H1 (cell line): ENCODE results near the gene HIPK3. TPM values are rescaled to one million over a fixed set of nuclear protein-coding genes. Genes with fewer than 3 reads are reported as not detected.

Experiments
- CBX5 ChIP-seq: fragments of 300-800, 300-1000 bp; sonication (generic); IDR thresholded peaks from 2 replicates; pipeline ENCODE4 v1.7.1; 2016; ENCODE audit warnings: antibody characterized with exemption, low read length, low read depth
- CREB1 ChIP-seq: IDR thresholded peaks from 2 replicates; pipeline ENCODE4 v1.6.1; 2012; ENCODE audit warnings: inconsistent platforms
- CTBP2 ChIP-seq: IDR thresholded peaks from 2 replicates; pipeline ENCODE4 v1.7.0; 2011; ENCODE audit warnings: borderline replicate concordance, mild to moderate bottlenecking, moderate library complexity, mixed read lengths, low read length; ENCODE audit not compliant: insufficient read depth, insufficient read length
- GTF2F1 ChIP-seq: IDR thresholded peaks from 2 replicates; pipeline ENCODE4 v1.6.1; 2012; ENCODE audit warnings: low read depth, low read length, improper control_type of control experiment, borderline replicate concordance
- SP1 ChIP-seq: IDR thresholded peaks from 2 replicates; pipeline ENCODE4 v1.6.1; 2011; ENCODE audit warnings: low read depth, low read length
- SP2 ChIP-seq: IDR thresholded peaks from 2 replicates; pipeline ENCODE4 v1.6.1; 2012; ENCODE audit warnings: mild to moderate bottlenecking, low read length, inconsistent platforms
- TBP ChIP-seq: IDR thresholded peaks from 2 replicates; pipeline ENCODE4 v1.6.1; 2011; ENCODE audit warnings: low read depth, low read length, improper control_type of control experiment
- polyA plus RNA-seq, 7 experiments: library from polyadenylated mRNA; depleted of rRNA in 3 of 7; stranded (reverse) in 5 of 7; unstranded in 2 of 7; fragments of >200 nt in 5 of 7; fragments of 200-250 nt in 2 of 7; gene quantifications; 1 replicate in 5 of 7; 2 replicates in 1 of 7; 4 replicates in 1 of 7; pipeline versions ENCODE4 v1.2.1 to v1.2.3, GENCODE V29; 2011 to 2013; ENCODE audit warnings: missing spikeins in 2 of 7, mixed read lengths in 2 of 7
- total RNA-seq: library from RNA; stranded (reverse); fragmentation: NEBNext Ultra II Directional; extraction: Animal tissue kit (Norgen Biotek cat#: 25700); gene quantifications from 2 replicates; pipeline ENCODE4 v1.2.1, GENCODE V29; 2021
- TF ChIP-seq, protein P1 (sequence below): fragments of 300-600 bp; sonication (generic); IDR thresholded peaks from 2 replicates; pipeline ENCODE4 v1.7.1; 2012; ENCODE audit warnings: low read length, moderate library complexity, mild to moderate bottlenecking, inconsistent platforms; ENCODE audit not compliant: insufficient replicate concordance
- TF ChIP-seq, protein P2 (sequence below), 3 experiments: IDR thresholded peaks; 1 replicate in 2 of 3; 2 replicates in 1 of 3; pipeline versions ENCODE4 v1.5.1 to v1.6.1; 2011; ENCODE audit warnings: low read length in 3 of 3, mild to moderate bottlenecking in 3 of 3, inconsistent platforms in 2 of 3, low read depth in 1 of 3, moderate library complexity in 1 of 3; ENCODE audit not compliant: insufficient read depth in 1 of 3; ENCODE audit errors: control extremely low read depth in 1 of 3

Gene HIPK3
- total and polyA plus RNA-seq, 2 of the 8 experiments (the other 6 are each of a cell fraction or from before 2014, with no cell fraction given): 5.0 to 22.3 TPM

DNA sequence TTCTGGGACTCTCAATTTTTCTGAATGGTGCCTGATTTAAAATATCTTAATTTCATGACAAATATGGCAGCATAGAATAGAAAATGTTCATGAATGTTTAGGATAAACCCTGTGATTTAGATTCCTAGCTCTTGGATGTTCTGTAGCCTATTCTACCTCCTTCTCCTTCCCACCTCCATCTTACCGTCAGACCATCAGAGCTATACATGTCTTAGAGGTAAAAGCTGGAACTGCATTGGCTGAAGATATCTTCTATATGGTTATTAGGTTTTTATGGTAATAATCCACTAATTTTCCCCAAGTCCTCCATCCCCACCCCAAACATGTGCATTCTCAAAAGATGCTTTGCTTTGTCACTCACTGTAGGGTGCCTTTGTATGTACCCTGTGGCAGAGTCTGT, 49.0 kb upstream of the HIPK3 start (continued):
- TF ChIP-seq, protein P1, sequence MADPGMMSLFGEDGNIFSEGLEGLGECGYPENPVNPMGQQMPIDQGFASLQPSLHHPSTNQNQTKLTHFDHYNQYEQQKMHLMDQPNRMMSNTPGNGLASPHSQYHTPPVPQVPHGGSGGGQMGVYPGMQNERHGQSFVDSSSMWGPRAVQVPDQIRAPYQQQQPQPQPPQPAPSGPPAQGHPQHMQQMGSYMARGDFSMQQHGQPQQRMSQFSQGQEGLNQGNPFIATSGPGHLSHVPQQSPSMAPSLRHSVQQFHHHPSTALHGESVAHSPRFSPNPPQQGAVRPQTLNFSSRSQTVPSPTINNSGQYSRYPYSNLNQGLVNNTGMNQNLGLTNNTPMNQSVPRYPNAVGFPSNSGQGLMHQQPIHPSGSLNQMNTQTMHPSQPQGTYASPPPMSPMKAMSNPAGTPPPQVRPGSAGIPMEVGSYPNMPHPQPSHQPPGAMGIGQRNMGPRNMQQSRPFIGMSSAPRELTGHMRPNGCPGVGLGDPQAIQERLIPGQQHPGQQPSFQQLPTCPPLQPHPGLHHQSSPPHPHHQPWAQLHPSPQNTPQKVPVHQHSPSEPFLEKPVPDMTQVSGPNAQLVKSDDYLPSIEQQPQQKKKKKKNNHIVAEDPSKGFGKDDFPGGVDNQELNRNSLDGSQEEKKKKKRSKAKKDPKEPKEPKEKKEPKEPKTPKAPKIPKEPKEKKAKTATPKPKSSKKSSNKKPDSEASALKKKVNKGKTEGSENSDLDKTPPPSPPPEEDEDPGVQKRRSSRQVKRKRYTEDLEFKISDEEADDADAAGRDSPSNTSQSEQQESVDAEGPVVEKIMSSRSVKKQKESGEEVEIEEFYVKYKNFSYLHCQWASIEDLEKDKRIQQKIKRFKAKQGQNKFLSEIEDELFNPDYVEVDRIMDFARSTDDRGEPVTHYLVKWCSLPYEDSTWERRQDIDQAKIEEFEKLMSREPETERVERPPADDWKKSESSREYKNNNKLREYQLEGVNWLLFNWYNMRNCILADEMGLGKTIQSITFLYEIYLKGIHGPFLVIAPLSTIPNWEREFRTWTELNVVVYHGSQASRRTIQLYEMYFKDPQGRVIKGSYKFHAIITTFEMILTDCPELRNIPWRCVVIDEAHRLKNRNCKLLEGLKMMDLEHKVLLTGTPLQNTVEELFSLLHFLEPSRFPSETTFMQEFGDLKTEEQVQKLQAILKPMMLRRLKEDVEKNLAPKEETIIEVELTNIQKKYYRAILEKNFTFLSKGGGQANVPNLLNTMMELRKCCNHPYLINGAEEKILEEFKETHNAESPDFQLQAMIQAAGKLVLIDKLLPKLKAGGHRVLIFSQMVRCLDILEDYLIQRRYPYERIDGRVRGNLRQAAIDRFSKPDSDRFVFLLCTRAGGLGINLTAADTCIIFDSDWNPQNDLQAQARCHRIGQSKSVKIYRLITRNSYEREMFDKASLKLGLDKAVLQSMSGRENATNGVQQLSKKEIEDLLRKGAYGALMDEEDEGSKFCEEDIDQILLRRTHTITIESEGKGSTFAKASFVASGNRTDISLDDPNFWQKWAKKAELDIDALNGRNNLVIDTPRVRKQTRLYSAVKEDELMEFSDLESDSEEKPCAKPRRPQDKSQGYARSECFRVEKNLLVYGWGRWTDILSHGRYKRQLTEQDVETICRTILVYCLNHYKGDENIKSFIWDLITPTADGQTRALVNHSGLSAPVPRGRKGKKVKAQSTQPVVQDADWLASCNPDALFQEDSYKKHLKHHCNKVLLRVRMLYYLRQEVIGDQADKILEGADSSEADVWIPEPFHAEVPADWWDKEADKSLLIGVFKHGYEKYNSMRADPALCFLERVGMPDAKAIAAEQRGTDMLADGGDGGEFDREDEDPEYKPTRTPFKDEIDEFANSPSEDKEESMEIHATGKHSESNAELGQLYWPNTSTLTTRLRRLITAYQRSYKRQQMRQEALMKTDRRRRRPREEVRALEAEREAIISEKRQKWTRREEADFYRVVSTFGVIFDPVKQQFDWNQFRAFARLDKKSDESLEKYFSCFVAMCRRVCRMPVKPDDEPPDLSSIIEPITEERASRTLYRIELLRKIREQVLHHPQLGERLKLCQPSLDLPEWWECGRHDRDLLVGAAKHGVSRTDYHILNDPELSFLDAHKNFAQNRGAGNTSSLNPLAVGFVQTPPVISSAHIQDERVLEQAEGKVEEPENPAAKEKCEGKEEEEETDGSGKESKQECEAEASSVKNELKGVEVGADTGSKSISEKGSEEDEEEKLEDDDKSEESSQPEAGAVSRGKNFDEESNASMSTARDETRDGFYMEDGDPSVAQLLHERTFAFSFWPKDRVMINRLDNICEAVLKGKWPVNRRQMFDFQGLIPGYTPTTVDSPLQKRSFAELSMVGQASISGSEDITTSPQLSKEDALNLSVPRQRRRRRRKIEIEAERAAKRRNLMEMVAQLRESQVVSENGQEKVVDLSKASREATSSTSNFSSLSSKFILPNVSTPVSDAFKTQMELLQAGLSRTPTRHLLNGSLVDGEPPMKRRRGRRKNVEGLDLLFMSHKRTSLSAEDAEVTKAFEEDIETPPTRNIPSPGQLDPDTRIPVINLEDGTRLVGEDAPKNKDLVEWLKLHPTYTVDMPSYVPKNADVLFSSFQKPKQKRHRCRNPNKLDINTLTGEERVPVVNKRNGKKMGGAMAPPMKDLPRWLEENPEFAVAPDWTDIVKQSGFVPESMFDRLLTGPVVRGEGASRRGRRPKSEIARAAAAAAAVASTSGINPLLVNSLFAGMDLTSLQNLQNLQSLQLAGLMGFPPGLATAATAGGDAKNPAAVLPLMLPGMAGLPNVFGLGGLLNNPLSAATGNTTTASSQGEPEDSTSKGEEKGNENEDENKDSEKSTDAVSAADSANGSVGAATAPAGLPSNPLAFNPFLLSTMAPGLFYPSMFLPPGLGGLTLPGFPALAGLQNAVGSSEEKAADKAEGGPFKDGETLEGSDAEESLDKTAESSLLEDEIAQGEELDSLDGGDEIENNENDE: no peak
- no peak for TF ChIP-seq TBP
- no peak for TF ChIP-seq GTF2F1
- TF ChIP-seq, protein P2, sequence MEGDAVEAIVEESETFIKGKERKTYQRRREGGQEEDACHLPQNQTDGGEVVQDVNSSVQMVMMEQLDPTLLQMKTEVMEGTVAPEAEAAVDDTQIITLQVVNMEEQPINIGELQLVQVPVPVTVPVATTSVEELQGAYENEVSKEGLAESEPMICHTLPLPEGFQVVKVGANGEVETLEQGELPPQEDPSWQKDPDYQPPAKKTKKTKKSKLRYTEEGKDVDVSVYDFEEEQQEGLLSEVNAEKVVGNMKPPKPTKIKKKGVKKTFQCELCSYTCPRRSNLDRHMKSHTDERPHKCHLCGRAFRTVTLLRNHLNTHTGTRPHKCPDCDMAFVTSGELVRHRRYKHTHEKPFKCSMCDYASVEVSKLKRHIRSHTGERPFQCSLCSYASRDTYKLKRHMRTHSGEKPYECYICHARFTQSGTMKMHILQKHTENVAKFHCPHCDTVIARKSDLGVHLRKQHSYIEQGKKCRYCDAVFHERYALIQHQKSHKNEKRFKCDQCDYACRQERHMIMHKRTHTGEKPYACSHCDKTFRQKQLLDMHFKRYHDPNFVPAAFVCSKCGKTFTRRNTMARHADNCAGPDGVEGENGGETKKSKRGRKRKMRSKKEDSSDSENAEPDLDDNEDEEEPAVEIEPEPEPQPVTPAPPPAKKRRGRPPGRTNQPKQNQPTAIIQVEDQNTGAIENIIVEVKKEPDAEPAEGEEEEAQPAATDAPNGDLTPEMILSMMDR (IDR thresholded peaks at IDR 0.05; ENCODE audit: control extremely low read depth in 1 of 3, insufficient read depth in 1 of 3, low read depth in 1 of 3, low read length in 3 of 3): no peak
- no peak for TF ChIP-seq CREB1
- no peak for TF ChIP-seq CBX5
- no peak for TF ChIP-seq SP1
- TF ChIP-seq SP2: no peak
- no peak for TF ChIP-seq CTBP2
